NCI-H526 (cell line): Measurements from ENCODE around the gene GLP1R.

ENCODE experiments used
- DNase-seq, 2 experiments: peaks; one replicate each; lab custom pipeline; 2025; lab: John Stamatoyannopoulos, UW

GLP1R gene

DNA sequence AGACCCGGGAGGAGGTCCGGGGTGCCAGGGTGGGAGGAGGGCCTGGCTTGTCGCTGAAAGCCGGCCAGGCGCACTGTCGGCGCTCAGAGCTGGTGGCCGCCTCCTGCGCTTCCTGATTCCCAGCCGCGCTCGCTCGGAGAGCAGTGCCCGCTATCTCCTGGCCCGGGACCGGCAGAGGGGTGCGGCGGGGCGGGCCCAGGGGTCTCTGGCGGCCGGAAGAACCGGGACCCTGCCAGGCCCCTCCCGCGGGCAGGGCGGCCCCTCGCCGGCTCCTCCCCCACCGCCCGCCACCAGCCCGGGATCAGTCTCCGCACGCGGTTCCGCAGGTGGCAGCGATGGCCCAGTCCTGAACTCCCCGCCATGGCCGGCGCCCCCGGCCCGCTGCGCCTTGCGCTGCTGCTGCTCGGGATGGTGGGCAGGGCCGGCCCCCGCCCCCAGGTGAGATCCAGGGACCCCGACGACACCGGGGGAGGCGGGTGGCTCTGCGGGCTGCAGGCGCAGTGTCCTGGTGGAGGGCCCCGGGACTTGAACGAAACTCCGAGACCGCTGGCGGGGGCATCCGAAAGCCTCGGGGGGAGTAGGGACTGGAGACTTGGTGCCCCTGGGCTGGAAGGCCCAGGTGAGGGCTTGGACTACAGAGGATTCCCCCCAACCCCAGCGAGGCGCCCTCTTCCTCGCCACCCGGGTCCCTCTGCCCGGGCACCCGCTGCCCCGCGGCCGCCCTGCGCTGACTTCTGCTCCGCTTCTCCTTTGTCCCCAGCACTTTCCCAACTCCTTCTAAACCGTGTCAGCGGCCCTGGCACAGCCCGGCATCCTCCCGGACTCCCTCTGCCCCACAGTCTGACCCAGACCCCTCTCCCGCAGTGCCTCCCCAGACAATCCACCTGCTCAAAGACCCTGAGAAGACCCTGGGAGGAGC lies at the start of gene GLP1R:
GLP1R (plus strand) TSS at position 301 of the 919 bp plus-strand sequence; CDS start at position 361, 60 bp downstream.
- DNase-seq, result peak in 1 of 2 experiments; percentile 65

- DNase-seq, result peak in 1 of 2 experiments; percentile 55
Observed at GRCh38 chr6:39003072-39003471, 45.5 kb upstream of the GLP1R start.

DNA sequence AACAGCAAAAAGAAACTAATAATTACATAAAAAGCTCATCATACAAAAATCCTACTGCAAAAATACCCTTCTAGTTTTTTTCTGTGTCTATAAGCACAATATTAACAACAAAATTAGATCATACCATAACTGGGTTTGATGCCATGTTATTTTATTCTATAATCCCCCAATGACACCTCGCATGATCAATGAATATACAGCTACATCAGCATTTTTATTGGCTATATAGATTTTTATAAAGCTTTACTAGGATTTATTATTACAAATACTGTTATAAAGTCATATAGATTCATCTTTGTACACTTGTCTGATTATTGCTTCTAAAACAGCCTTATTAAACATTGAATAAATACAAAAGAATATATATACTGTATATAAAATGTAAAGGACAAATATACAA lies 45.1 kb upstream of the GLP1R start:
- no peak for DNase-seq

- DNase-seq, result no peak
Observed at GRCh38 chr6:39004801-39005200, 43.8 kb upstream of the GLP1R start.

DNA sequence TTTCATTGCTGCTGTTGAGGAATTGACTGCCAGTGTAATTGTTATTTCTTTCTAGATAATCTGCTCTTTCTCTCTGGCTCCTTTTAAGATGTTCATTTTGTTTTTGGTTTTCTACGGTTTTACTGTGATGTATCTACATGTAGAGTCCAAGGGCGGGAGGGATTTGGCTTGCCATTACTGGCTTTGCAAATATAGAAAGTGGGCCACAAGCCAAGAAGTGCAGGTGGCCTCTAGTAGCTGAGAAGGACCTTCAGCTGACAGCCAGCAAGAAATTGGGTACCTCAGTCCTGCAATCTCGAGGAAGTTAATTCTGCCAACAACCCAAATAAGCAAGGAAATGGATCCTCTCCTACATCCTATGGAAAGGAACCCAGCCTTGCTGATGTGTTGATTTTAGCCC lies 42.8 kb upstream of the GLP1R start:
- DNase-seq, result no peak

DNA sequence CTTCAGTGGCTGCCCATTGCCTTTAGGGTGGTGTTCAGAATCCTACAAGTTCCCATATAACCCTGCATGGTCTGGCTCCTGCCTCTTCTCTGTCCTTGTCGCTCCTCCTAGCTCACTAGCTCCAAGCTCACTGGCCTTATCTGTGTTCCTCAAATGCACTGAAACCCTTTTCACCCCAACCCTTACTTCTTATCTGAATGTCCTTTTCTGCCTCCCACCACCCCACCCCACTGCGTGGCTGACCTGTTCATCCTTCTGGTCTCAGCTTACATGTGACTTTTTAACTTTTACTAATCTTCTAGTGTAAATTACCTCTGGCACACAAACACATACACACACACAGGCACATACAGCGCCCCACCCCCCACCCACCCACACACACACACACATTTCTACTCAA lies 41.0 kb upstream of the GLP1R start:
- no peak for DNase-seq

DNA sequence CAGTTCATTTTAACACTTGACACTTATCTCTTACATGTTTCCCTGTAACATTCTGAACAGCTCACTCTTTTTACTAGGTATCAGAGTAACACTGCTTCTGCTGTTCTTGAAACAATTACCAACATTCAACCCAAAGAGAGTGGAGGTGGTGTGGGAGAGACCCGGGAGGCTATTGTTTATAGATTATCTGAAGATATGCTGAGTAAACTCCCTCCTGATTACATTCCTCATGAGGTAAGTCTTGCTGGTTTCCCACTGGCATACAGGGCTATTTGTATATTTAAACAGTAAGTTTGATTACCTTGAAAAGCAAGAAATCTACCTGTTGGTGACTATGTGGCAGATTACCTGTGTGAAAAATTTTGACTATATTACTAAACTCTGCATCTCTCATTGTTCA lies 39.8 kb upstream of the GLP1R start:
- no peak for DNase-seq

- no peak for DNase-seq
Observed at GRCh38 chr6:39009476-39009875, 39.1 kb upstream of the GLP1R start.

- no peak for DNase-seq
Observed at GRCh38 chr6:39016839-39017546, 31.6 kb upstream of the GLP1R start.

DNA sequence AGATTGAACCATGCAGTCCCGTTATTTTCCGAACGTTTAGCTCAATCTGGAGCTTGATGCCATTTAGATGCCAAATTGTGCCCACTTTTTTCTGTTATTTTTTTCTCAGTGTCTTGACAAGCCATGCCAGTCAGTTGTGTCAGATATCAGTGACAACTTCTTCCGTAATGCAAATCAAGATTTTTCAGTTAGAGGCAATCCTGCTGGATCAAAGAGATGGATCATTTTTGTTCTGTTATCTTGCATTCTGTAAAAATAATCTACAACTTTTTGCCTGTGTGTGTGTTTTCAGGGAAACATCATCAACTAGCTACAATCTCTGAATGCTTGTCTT lies 31.1 kb upstream of the GLP1R start:
- no peak for DNase-seq

GRCh38 chr6:39018103-39018502 lies 30.5 kb upstream of the GLP1R start:
- no peak for DNase-seq

GRCh38 chr6:39020136-39020535 lies 28.4 kb upstream of the GLP1R start:
- peak in 1 of 2 experiments; percentile 34 for DNase-seq

- no peak for DNase-seq
Observed at GRCh38 chr6:39021041-39021440, 27.5 kb upstream of the GLP1R start.

DNA sequence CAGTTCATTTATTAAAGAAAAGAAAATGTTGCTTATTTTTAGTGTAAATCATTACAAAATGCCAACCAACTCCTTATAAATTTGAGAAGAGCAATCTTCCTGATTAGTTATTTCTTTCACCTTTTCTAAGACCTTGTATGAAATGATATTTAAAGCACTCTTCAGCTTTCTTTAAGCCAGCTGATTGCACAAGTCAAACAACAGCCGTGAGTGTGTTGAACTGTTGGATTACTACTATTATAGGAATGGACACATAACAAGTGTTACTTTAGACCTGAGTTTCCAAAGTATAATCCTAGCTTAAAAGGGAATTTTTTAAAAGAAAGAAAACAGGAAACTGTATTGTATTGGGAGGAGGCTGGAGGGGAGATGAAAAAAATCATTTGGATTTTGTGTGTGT lies 26.8 kb upstream of the GLP1R start:
- no peak for DNase-seq

DNA sequence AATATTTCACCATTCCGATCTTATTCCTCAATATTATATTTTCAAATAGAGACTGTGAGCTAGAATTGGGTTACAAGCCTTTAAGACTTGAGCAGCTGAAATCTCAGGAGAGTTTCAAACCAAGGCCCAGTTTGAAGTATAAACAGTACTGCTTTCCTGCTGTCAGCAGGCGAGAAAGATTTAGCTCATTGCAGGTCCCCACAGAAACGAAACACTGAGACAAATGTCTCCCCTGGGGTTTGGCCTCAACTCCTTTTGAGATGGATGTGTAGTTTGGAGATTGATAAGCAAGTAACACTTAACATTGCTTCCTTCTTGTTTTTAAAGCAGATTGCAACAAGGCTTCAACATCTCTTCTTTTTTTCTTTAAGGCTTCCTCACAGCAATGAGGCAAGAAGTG lies 22.4 kb upstream of the GLP1R start:
- no peak for DNase-seq

- DNase-seq, result peak in 1 of 2 experiments; percentile 23
Observed at GRCh38 chr6:39029156-39030011, 19.2 kb upstream of the GLP1R start.

DNA sequence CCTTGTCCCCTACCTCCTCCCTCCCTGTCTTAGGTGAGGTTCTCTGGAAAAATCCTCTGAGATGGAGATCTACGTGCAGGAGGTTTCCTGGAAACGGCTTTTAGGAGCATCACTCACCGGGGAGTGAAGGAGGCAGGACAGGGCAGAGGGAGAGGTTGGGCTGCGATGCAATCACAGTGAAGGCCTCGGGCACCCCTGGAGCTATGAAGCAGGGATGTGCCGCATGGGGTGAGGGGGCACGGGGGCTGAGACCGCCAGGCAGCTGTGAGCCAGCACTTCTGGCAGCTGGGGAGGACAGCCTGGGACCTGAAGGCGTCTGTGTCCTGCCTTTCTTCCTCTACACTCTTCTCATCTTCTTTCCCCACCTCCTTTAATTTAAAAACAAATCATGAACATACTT lies 12.9 kb upstream of the GLP1R start:
- DNase-seq, result no peak

DNA sequence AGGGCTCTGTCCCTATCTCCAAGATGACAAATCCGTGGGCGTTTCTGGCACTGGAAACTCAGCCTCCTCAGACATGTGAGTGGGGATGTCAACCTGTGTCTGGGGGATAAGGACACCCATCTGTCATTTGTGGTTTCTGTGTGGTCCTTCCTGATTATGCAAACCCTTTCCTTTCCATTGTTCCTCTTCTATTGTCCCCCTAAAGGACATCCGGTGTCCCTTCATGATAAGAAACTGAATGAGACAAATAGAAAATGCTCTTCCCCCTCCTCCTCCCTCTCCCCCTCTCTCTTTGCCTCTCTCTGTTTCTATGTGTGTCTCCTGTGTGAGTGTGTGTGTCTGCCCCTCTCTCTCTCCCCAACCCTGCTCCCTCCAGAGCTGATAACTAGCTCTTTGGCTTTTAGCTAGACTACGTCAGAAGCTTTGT lies 11.5 kb upstream of the GLP1R start:
- DNase-seq, result no peak

DNA sequence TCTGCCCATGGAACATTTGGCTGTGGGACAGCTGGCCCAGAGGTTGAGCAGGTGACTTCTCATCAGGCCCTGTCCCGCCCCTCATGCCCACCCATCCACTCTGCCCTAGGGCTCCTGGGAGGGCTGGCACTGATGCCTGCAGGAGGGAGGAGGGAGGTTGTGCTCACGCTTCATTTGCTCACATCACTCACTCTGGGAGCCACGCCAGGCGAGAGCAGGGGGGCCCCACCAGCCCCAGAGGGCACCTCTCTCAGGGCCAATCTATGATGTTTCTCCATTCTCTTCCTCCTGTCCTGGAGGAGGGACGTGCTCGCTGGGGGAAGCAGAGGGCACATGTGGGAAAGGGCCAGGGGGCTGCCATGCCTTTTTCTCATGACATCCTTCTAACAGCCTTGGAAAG lies 10.9 kb upstream of the GLP1R start:
- no peak for DNase-seq

- no peak for DNase-seq
Observed at GRCh38 chr6:39040080-39040673, 8.4 kb upstream of the GLP1R start.

- no peak for DNase-seq
Observed at GRCh38 chr6:39041072-39041471, 7.5 kb upstream of the GLP1R start.

GRCh38 chr6:39043776-39044175 lies 4.8 kb upstream of the GLP1R start:
- no peak for DNase-seq
